Right lobe of liver (tissue), 6 donors: ENCODE measurements around the gene ZMYND8. TPM values are rescaled to one million over a fixed set of nuclear protein-coding genes. Genes with fewer than 3 reads are reported as not detected.

Experiments used
- ATAC-seq, 4 donors: fragments of 200-7000 bp; cut with Tn5 transposase; one replicate each; pipeline ENCODE4 v1.9.1; 2020; ENCODE audit warnings: mild to moderate bottlenecking in 4 of 4, moderate library complexity in 4 of 4
- DNase-seq, 3 donors: peaks; one replicate each; pipeline ENCODE4 v3.0.0-alpha.2; 2020
- H3K27ac ChIP-seq, 3 donors: fragments of 200-600 bp; one replicate each; pipeline ENCODE4 v1.8.0; 2022
- H3K27me3 ChIP-seq, 2 donors: fragments of 200-600 bp; one replicate each; pipeline ENCODE4 v1.8.0; 2022
- H3K36me3 ChIP-seq, 4 donors: fragments of 200-600 bp; sonication (generic) in 1 of 4; one replicate each; pipeline versions ENCODE4 v1.5.1 to v1.8.0; 2017 to 2022; ENCODE audit warnings: control low read depth in 1 of 4
- H3K4me1 ChIP-seq, 4 donors: fragments of 200-600 bp; sonication (generic) in 1 of 4; one replicate each; pipeline versions ENCODE4 v1.5.1 to v1.8.0; 2017 to 2022; ENCODE audit warnings: control low read depth in 1 of 4
- H3K4me3 ChIP-seq, 3 donors: fragments of 200-600 bp; one replicate each; pipeline ENCODE4 v1.8.0; 2022
- H3K9me3 ChIP-seq, 4 donors: fragments of 200-600 bp; sonication (generic) in 1 of 4; one replicate each; pipeline versions ENCODE4 v1.5.1 to v1.8.0; 2017 to 2022; ENCODE audit warnings: control low read depth in 1 of 4
- CTCF ChIP-seq, 4 donors: fragments of 200-600 bp in 3 of 4; fragments of 450-650 bp in 1 of 4; IDR thresholded peaks; one replicate each; pipeline versions ENCODE4 v1.5.1 to v1.8.0; 2016 to 2022; ENCODE audit warnings: antibody characterized with exemption in 4 of 4, mild to moderate bottlenecking in 2 of 4
- POLR2A ChIP-seq: fragments of 450-650 bp; IDR thresholded peaks from one replicate; pipeline ENCODE4 v1.6.1; 2017; ENCODE audit warnings: antibody characterized with exemption, mild to moderate bottlenecking
- WGBS: methylation state at CpG from one replicate; pipeline ENCODE4 v1.1.6; 2018; ENCODE audit warnings: low coverage, low lambda C conversion rate; ENCODE audit not compliant: insufficient coverage; ENCODE audit errors: missing lambda C conversion rate; 5-methylcytosine and 5-hydroxymethylcytosine counted together
- intact Hi-C, 2 donors: fragments of 100-400 bp; cut with DNase I; formaldehyde crosslinking; loops; one replicate each; pipeline versions ENCODE4 v1.11.2 to v1.14.1; 2022
- total RNA-seq, 6 experiments: library from RNA; depleted of rRNA in 2 of 6; stranded (reverse); fragments of >200 nt in 2 of 6; fragmentation: NEBNext Ultra II Directional in 3 of 6; extraction: Animal tissue kit (Norgen Biotek cat#: 25700) in 3 of 6; gene quantifications; one replicate each; pipeline versions ENCODE4 v1.1.0 to v1.2.4, GENCODE V29; 2016 to 2023
- donor health status: DM: no; HTN: yes; CAD: no.
- donor health status: DM: no; HTN: no; CAD: no.
- donor health status: DM: no; HTN: no; CAD: no.
- donor health status: DM: no; HTN: yes; CAD: no.
- donor health status: DM: no; HTN: yes; CAD: no.

ZMYND8 gene
- total RNA-seq, 6 experiments from 2014 or later = 7.8 to 25.7 (median 13.8) TPM

GRCh38 chr20:47231382-47232039 is 125.0 kb downstream of the ZMYND8 start:
- no peak for TF ChIP-seq CTCF (IDR thresholded peaks at IDR 0.05)
- no peak for TF ChIP-seq POLR2A
- 80% methylated on average over 13 of the region's 16 CpGs for WGBS
- ATAC-seq (no peak), DNase-seq (no peak)
- intact Hi-C loops = no loop called here
- Histone ChIP-seq H3K9me3 (no peaks in the 10 kb centered on the region), H3K4me1 (peaks cover 0 to 28% (median 3%) of the 10 kb centered on the region in 4 donors), H3K27ac (no peak overlapping the region), H3K4me3 (no peak overlapping the region), H3K27me3 (no peaks in the 10 kb centered on the region), H3K36me3 (peaks cover 0 to 29% (median 7%) of the 10 kb centered on the region in 4 donors)

- DNase-seq = no peak
- WGBS = 87% methylated on average over 6 of the region's 8 CpGs
Measured at GRCh38 chr20:47230811-47231256, 125.7 kb downstream of the ZMYND8 start.

GRCh38 chr20:47228654-47229053 is 127.8 kb downstream of the ZMYND8 start:
- H3K9me3 ChIP-seq = no peaks in the 10 kb centered on the region
- no peak for ATAC-seq
- TF ChIP-seq POLR2A (no peak), CTCF (IDR thresholded peaks at IDR 0.05) (no peak)
- intact Hi-C loops = no loop called here
- H3K4me3 ChIP-seq = no peak overlapping the region
- H3K27me3 ChIP-seq = no peaks in the 10 kb centered on the region
- 50% methylated on average over 5 of the region's 5 CpGs for WGBS
- H3K36me3 ChIP-seq = peaks cover 0 to 26% (median 4%) of the 10 kb centered on the region in 4 donors
- peaks cover 0 to 32% (median 7%) of the 10 kb centered on the region in 4 donors for H3K4me1 ChIP-seq
- H3K27ac ChIP-seq = no peak overlapping the region
- no peak for DNase-seq

More at GRCh38 chr20:47230811-47231256, 125.7 kb downstream of the ZMYND8 start:
- Histone ChIP-seq H3K9me3 (no peaks in the 10 kb centered on the region), H3K4me1 (peaks cover 0 to 24% (median 3%) of the 10 kb centered on the region in 4 donors), H3K36me3 (peaks cover 0 to 30% (median 7%) of the 10 kb centered on the region in 4 donors), H3K4me3 (no peak overlapping the region), H3K27ac (no peak overlapping the region), H3K27me3 (no peaks in the 10 kb centered on the region)
- no peak for TF ChIP-seq POLR2A
- no peak for TF ChIP-seq CTCF (IDR thresholded peaks at IDR 0.05)
- no peak for ATAC-seq
- intact Hi-C loops = no loop called here

- Histone ChIP-seq H3K27me3 (no peaks in the 10 kb centered on the region), H3K9me3 (no peaks in the 10 kb centered on the region), H3K4me3 (no peak overlapping the region), H3K27ac (no peak overlapping the region), H3K4me1 (peaks cover 0 to 29% (median 9%) of the 10 kb centered on the region in 4 donors), H3K36me3 (peaks cover 0 to 26% (median 9%) of the 10 kb centered on the region in 4 donors)
- DNase-seq (no peak), ATAC-seq (no peak)
- 51% methylated on average over 5 of the region's 9 CpGs for WGBS
- intact Hi-C loops = no loop called here
- TF ChIP-seq CTCF (IDR thresholded peaks at IDR 0.05) = no peak
- TF ChIP-seq POLR2A = no peak
Measured at GRCh38 chr20:47227576-47227975, 128.9 kb downstream of the ZMYND8 start.
